GM10847 (cell line): ENCODE data around the gene STXBP2.

ENCODE experiments used
- POLR2A ChIP-seq: IDR thresholded peaks from 2 replicates; pipeline ENCODE4 v1.6.1; 2011; ENCODE audit not compliant: insufficient read length; ENCODE audit errors: extremely low read depth

The STXBP2 gene

GRCh38 chr19:7650148-7650547, 13.2 kb downstream of the STXBP2 start:
- no peak for TF ChIP-seq POLR2A

GRCh38 chr19:7652061-7652641, 15.2 kb downstream of the STXBP2 start:
- TF ChIP-seq POLR2A = no peak

GRCh38 chr19:7654401-7654800, 17.5 kb downstream of the STXBP2 start:
- TF ChIP-seq POLR2A = no peak

GRCh38 chr19:7655581-7655980, 18.7 kb downstream of the STXBP2 start:
- no peak for TF ChIP-seq POLR2A

- no peak for TF ChIP-seq POLR2A
These were observed 20.3 kb downstream of the STXBP2 start for GRCh38 chr19:7657131-7657751.

GRCh38 chr19:7658219-7658686, 21.3 kb downstream of the STXBP2 start:
- no peak for TF ChIP-seq POLR2A

GRCh38 chr19:7661744-7662538, 25.0 kb downstream of the STXBP2 start:
- no peak for TF ChIP-seq POLR2A

- TF ChIP-seq POLR2A = no peak
These were observed 25.7 kb downstream of the STXBP2 start for GRCh38 chr19:7662657-7663056.

GRCh38 chr19:7663706-7664105, 26.8 kb downstream of the STXBP2 start:
- no peak for TF ChIP-seq POLR2A

GRCh38 chr19:7665076-7665475, 28.2 kb downstream of the STXBP2 start:
- TF ChIP-seq POLR2A = no peak

GRCh38 chr19:7668842-7669241, 31.9 kb downstream of the STXBP2 start, which contains the start of gene RETN:
Gene RETN (plus strand): TSS chr19:7669049. CDS start chr19:7669327, 278 bp downstream.
- TF ChIP-seq POLR2A = no peak

GRCh38 chr19:7669641-7670040, 32.7 kb downstream of the STXBP2 start:
- TF ChIP-seq POLR2A = no peak

GRCh38 chr19:7670150-7670783, 33.4 kb downstream of the STXBP2 start:
- no peak for TF ChIP-seq POLR2A

GRCh38 chr19:7670790-7671189, 33.9 kb downstream of the STXBP2 start:
- TF ChIP-seq POLR2A = no peak

GRCh38 chr19:7672522-7672921, 35.6 kb downstream of the STXBP2 start:
- TF ChIP-seq POLR2A = no peak
